ENCODE results near the gene IGF2BP2. TPM values are rescaled to one million over a fixed set of nuclear protein-coding genes. Genes with fewer than 3 reads are reported as not detected.

IGF2BP2 gene
- total RNA-seq, 1 experiment from 2014 or later, result 75.9 TPM

GRCh38 chr3:185726254-185726967 is 98.4 kb downstream of the IGF2BP2 start:
- Mint-ChIP-seq H3K9me3 (ENCODE audit: unreplicated experiment) (no peaks in the 10 kb centered on the region), H3K27me3 (ENCODE audit: insufficient read depth, unreplicated experiment) (no peaks in the 10 kb centered on the region), H3K36me3 (ENCODE audit: insufficient read depth, unreplicated experiment) (peaks cover 29% of the 10 kb centered on the region), H3K27ac (ENCODE audit: unreplicated experiment) (peak overlapping the region; percentile 15), H3K4me1 (ENCODE audit: low read depth, unreplicated experiment) (peaks cover 10% of the 10 kb centered on the region), H3K4me3 (ENCODE audit: unreplicated experiment) (no peak overlapping the region)
- Histone ChIP-seq H3K4me1 (peaks cover 25% of the 10 kb centered on the region), H3K36me3 (ENCODE audit: control insufficient read depth, insufficient read depth, low read length) (no peaks in the 10 kb centered on the region), H3K9me3 (no peaks in the 10 kb centered on the region), H3K27me3 (replicated peaks; ENCODE audit: control insufficient read depth, insufficient read depth, low read length) (no peaks in the 10 kb centered on the region), H3K4me3 (ENCODE audit: low read depth, low read length) (no peak overlapping the region)
- no peak for TF ChIP-seq CTCF (IDR thresholded peaks at IDR 0.05; ENCODE audit: insufficient read depth in 1 of 2, low read depth in 1 of 2, low read length in 1 of 2, severe bottlenecking in 1 of 2, unreplicated experiment in 1 of 2)
- CTCF ChIA-PET, result interaction anchor here (0.6 kb wide), 1 partner anchor 96 kb away, joined by 4 read pairs; no protein-coding TSS in a partner anchor
- peak in 1 of 2 experiments; percentile 37 for DNase-seq
- POLR2A ChIA-PET, result no interaction called here
- intact Hi-C loops (cut with micrococcal nuclease; ENCODE audit: unreplicated experiment), result no loop called here
- BruUV-seq (replicated peaks), result no TSS peak

- Histone ChIP-seq H3K27me3 (replicated peaks; ENCODE audit: control insufficient read depth, insufficient read depth, low read length) (no peaks in the 10 kb centered on the region), H3K4me3 (ENCODE audit: low read depth, low read length) (no peak overlapping the region), H3K9me3 (no peaks in the 10 kb centered on the region), H3K4me1 (peaks cover 25% of the 10 kb centered on the region), H3K36me3 (ENCODE audit: control insufficient read depth, insufficient read depth, low read length) (no peaks in the 10 kb centered on the region)
- intact Hi-C loops (cut with micrococcal nuclease; ENCODE audit: unreplicated experiment), result no loop called here
- no peaks in the 10 kb centered on the region for H3K27me3 Mint-ChIP-seq (ENCODE audit: insufficient read depth, unreplicated experiment)
- no peak for DNase-seq
- CTCF ChIA-PET, result no interaction called here
- POLR2A ChIA-PET, result no interaction called here
- BruUV-seq (replicated peaks), result no TSS peak
- no peak overlapping the region for H3K4me3 Mint-ChIP-seq (ENCODE audit: unreplicated experiment)
- TF ChIP-seq CTCF (IDR thresholded peaks at IDR 0.05; ENCODE audit: insufficient read depth in 1 of 2, low read depth in 1 of 2, low read length in 1 of 2, severe bottlenecking in 1 of 2, unreplicated experiment in 1 of 2), result no peak
- no peaks in the 10 kb centered on the region for H3K9me3 Mint-ChIP-seq (ENCODE audit: unreplicated experiment)
- H3K4me1 Mint-ChIP-seq (ENCODE audit: low read depth, unreplicated experiment), result peaks cover 11% of the 10 kb centered on the region
- peaks cover 33% of the 10 kb centered on the region for H3K36me3 Mint-ChIP-seq (ENCODE audit: insufficient read depth, unreplicated experiment)
- no peak overlapping the region for H3K27ac Mint-ChIP-seq (ENCODE audit: unreplicated experiment)
These were observed 100.1 kb downstream of the IGF2BP2 start for GRCh38 chr3:185724761-185725160.

GRCh38 chr3:185724251-185724650 is 100.6 kb downstream of the IGF2BP2 start:
- H3K9me3 Mint-ChIP-seq (ENCODE audit: unreplicated experiment), result no peaks in the 10 kb centered on the region
- no peaks in the 10 kb centered on the region for H3K27me3 Mint-ChIP-seq (ENCODE audit: insufficient read depth, unreplicated experiment)
- DNase-seq, result no peak
- no peak overlapping the region for H3K4me3 ChIP-seq (ENCODE audit: low read depth, low read length)
- H3K36me3 ChIP-seq (ENCODE audit: control insufficient read depth, insufficient read depth, low read length), result no peaks in the 10 kb centered on the region
- H3K27me3 ChIP-seq (replicated peaks; ENCODE audit: control insufficient read depth, insufficient read depth, low read length), result no peaks in the 10 kb centered on the region
- H3K36me3 Mint-ChIP-seq (ENCODE audit: insufficient read depth, unreplicated experiment), result peaks cover 33% of the 10 kb centered on the region
- ChIA-PET CTCF (no interaction called here), POLR2A (no interaction called here)
- no peak overlapping the region for H3K4me3 Mint-ChIP-seq (ENCODE audit: unreplicated experiment)
- no peaks in the 10 kb centered on the region for H3K9me3 ChIP-seq
- H3K4me1 ChIP-seq, result peaks cover 29% of the 10 kb centered on the region
- intact Hi-C loops (cut with micrococcal nuclease; ENCODE audit: unreplicated experiment), result no loop called here
- no peak for TF ChIP-seq CTCF (IDR thresholded peaks at IDR 0.05; ENCODE audit: insufficient read depth in 1 of 2, low read depth in 1 of 2, low read length in 1 of 2, severe bottlenecking in 1 of 2, unreplicated experiment in 1 of 2)
- no peak overlapping the region for H3K27ac Mint-ChIP-seq (ENCODE audit: unreplicated experiment)
- peaks cover 16% of the 10 kb centered on the region for H3K4me1 Mint-ChIP-seq (ENCODE audit: low read depth, unreplicated experiment)
- no TSS peak for BruUV-seq (replicated peaks)
